ENCODE measurements around the gene PRELID1.

GRCh38 chr5:177344891-177345290 lies 41.3 kb downstream of the PRELID1 start:
- TF ChIP-seq, protein P1, sequence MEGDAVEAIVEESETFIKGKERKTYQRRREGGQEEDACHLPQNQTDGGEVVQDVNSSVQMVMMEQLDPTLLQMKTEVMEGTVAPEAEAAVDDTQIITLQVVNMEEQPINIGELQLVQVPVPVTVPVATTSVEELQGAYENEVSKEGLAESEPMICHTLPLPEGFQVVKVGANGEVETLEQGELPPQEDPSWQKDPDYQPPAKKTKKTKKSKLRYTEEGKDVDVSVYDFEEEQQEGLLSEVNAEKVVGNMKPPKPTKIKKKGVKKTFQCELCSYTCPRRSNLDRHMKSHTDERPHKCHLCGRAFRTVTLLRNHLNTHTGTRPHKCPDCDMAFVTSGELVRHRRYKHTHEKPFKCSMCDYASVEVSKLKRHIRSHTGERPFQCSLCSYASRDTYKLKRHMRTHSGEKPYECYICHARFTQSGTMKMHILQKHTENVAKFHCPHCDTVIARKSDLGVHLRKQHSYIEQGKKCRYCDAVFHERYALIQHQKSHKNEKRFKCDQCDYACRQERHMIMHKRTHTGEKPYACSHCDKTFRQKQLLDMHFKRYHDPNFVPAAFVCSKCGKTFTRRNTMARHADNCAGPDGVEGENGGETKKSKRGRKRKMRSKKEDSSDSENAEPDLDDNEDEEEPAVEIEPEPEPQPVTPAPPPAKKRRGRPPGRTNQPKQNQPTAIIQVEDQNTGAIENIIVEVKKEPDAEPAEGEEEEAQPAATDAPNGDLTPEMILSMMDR (IDR thresholded peaks at IDR 0.05) = no peak
- TF ChIP-seq EP300 (IDR thresholded peaks at IDR 0.05) = no peak
- no peak for TF ChIP-seq POLR2A (IDR thresholded peaks at IDR 0.05; ENCODE audit: low read length)
- no peak for TF ChIP-seq EHMT2 (IDR thresholded peaks at IDR 0.05; ENCODE audit: low read depth)
- TF ChIP-seq FOSL2 (IDR thresholded peaks at IDR 0.05) = no peak
- TF ChIP-seq FOSL2 (CRISPR knock-in tag; IDR thresholded peaks at IDR 0.05) = no peak
- TF ChIP-seq, protein P2, sequence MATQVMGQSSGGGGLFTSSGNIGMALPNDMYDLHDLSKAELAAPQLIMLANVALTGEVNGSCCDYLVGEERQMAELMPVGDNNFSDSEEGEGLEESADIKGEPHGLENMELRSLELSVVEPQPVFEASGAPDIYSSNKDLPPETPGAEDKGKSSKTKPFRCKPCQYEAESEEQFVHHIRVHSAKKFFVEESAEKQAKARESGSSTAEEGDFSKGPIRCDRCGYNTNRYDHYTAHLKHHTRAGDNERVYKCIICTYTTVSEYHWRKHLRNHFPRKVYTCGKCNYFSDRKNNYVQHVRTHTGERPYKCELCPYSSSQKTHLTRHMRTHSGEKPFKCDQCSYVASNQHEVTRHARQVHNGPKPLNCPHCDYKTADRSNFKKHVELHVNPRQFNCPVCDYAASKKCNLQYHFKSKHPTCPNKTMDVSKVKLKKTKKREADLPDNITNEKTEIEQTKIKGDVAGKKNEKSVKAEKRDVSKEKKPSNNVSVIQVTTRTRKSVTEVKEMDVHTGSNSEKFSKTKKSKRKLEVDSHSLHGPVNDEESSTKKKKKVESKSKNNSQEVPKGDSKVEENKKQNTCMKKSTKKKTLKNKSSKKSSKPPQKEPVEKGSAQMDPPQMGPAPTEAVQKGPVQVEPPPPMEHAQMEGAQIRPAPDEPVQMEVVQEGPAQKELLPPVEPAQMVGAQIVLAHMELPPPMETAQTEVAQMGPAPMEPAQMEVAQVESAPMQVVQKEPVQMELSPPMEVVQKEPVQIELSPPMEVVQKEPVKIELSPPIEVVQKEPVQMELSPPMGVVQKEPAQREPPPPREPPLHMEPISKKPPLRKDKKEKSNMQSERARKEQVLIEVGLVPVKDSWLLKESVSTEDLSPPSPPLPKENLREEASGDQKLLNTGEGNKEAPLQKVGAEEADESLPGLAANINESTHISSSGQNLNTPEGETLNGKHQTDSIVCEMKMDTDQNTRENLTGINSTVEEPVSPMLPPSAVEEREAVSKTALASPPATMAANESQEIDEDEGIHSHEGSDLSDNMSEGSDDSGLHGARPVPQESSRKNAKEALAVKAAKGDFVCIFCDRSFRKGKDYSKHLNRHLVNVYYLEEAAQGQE (IDR thresholded peaks at IDR 0.05) = no peak
- TF ChIP-seq, protein P3, sequence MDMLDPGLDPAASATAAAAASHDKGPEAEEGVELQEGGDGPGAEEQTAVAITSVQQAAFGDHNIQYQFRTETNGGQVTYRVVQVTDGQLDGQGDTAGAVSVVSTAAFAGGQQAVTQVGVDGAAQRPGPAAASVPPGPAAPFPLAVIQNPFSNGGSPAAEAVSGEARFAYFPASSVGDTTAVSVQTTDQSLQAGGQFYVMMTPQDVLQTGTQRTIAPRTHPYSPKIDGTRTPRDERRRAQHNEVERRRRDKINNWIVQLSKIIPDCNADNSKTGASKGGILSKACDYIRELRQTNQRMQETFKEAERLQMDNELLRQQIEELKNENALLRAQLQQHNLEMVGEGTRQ (IDR thresholded peaks at IDR 0.05) = no peak
- no peak for TF ChIP-seq CEBPB (IDR thresholded peaks at IDR 0.05)
- TF ChIP-seq JUN (IDR thresholded peaks at IDR 0.05) = no peak
- no peak for TF ChIP-seq MAX (IDR thresholded peaks at IDR 0.05)
- TF ChIP-seq RFX5 (IDR thresholded peaks at IDR 0.05) = no peak
- TF ChIP-seq MAFK (IDR thresholded peaks at IDR 0.05; ENCODE audit: partially characterized antibody) = no peak
- no peak for TF ChIP-seq MYC (IDR thresholded peaks at IDR 0.05; ENCODE audit: borderline replicate concordance, low read length)
- no peak for TF ChIP-seq CHD2 (IDR thresholded peaks at IDR 0.05; ENCODE audit: low read length, partially characterized antibody)

Measured in A549 (cell line).